K562 (cell line): ENCODE data around the gene TNFRSF6B.

Experiments used
- CTCF ChIP-seq, 3 experiments: IDR thresholded peaks in 2 of 3; conservative IDR thresholded peaks in 1 of 3; 2 replicates each; pipeline ENCODE4 v1.5.1; 2011 to 2012; ENCODE audit warnings: low read length in 3 of 3, mild to moderate bottlenecking in 3 of 3, control low read depth in 2 of 3, improper control_type of control experiment in 1 of 3, inconsistent platforms in 1 of 3, low read depth in 1 of 3, mixed read lengths in 1 of 3, moderate library complexity in 1 of 3; ENCODE audit not compliant: insufficient read depth in 2 of 3
- HNRNPUL1 ChIP-seq: fragments of 200-400 bp; formaldehyde crosslinking; IDR thresholded peaks from 2 replicates; pipeline ENCODE4 v1.6.1; 2017; ENCODE audit warnings: low read length
- POLR2AphosphoS5 ChIP-seq: IDR thresholded peaks from 2 replicates; pipeline ENCODE4 v1.6.1; 2011; ENCODE audit warnings: mild to moderate bottlenecking, low read depth, low read length, moderate library complexity; ENCODE audit not compliant: control insufficient read depth, insufficient read depth
- SNAPC5 ChIP-seq: fragments of 250-450 bp; sonication (Bioruptor Pico); IDR thresholded peaks from 2 replicates; pipeline ENCODE4 v1.8.0; 2021; ENCODE audit warnings: moderate library complexity, mild to moderate bottlenecking, inconsistent platforms

- TF ChIP-seq SNAPC5 = no peak
- no peak for TF ChIP-seq POLR2AphosphoS5
- TF ChIP-seq CTCF (IDR thresholded peaks at IDR 0.05 in 2 of 3, conservative IDR thresholded peaks at IDR 0.05 in 1 of 3; ENCODE audit: insufficient read depth in 2 of 3, low read depth in 1 of 3, low read length in 3 of 3) = no peak
- TF ChIP-seq HNRNPUL1 = no peak
These were observed 44.9 kb downstream of the TNFRSF6B start for GRCh38 chr20:63741354-63741675.
